Endothelial cell of umbilical vein (primary cell): Measurements from ENCODE around the gene MAF.

Experiments
- POLR2AphosphoS5 ChIP-seq: IDR thresholded peaks from 2 replicates; pipeline ENCODE4 v1.6.1; 2012; ENCODE audit warnings: low read depth, mild to moderate bottlenecking, control low read depth, low read length, moderate library complexity; ENCODE audit not compliant: insufficient read depth
- TF ChIP-seq, protein P1 (sequence below), 2 donors: IDR thresholded peaks; 1 replicate in 1 of 2; 2 replicates in 1 of 2; pipeline ENCODE4 v1.5.1; 2011; ENCODE audit warnings: low read length in 2 of 2, mild to moderate bottlenecking in 2 of 2, moderate library complexity in 2 of 2, control low read depth in 1 of 2, inconsistent platforms in 1 of 2, low read depth in 1 of 2; ENCODE audit not compliant: insufficient read depth in 1 of 2; ENCODE audit errors: extremely low read depth in 1 of 2

DNA sequence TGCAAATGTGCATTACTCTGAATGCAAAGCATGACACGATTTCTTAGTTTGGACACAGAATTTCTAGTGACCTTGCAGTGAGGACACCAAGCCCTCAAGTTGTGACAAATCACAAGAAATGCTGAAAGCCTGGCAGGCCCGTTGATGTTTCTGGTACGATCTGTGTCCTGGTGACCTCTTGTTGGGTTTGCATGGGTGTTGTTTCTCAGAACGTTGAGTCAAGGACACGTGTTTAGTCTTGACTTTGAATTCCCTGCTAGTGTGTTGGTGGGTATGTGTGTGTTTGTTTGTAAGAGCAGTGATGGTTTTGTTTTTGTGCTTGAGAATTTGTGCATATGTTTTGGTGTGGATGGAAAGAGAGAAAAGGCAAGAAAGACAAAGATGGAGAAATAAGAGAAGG, 37.8 kb upstream of the MAF start:
- TF ChIP-seq, protein P1, sequence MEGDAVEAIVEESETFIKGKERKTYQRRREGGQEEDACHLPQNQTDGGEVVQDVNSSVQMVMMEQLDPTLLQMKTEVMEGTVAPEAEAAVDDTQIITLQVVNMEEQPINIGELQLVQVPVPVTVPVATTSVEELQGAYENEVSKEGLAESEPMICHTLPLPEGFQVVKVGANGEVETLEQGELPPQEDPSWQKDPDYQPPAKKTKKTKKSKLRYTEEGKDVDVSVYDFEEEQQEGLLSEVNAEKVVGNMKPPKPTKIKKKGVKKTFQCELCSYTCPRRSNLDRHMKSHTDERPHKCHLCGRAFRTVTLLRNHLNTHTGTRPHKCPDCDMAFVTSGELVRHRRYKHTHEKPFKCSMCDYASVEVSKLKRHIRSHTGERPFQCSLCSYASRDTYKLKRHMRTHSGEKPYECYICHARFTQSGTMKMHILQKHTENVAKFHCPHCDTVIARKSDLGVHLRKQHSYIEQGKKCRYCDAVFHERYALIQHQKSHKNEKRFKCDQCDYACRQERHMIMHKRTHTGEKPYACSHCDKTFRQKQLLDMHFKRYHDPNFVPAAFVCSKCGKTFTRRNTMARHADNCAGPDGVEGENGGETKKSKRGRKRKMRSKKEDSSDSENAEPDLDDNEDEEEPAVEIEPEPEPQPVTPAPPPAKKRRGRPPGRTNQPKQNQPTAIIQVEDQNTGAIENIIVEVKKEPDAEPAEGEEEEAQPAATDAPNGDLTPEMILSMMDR (IDR thresholded peaks at IDR 0.05; ENCODE audit: extremely low read depth in 1 of 2, insufficient read depth in 1 of 2, low read depth in 1 of 2, low read length in 2 of 2) = no peak
- no peak for TF ChIP-seq POLR2AphosphoS5
